ENCODE measurements around the gene TRAF1.

Gene TRAF1

DNA sequence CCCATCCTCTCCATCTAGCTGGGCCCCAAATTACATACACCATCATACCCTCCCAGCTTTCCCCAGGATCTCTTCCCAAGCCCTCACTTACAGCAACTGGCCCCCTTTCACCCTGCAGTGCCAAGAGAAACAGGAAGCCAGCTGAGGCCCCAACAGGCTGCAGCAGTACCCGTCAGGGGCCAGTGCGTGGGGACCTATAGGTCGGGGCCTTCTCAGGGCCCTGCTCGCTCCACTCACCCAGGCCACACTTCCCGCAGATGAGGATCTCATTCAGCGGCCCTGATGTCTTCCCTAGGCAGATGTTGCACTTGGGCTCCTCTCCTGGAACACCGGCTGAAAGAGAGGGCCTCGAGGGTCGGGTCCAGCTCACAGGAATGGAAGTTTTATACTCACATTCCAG, 56.4 kb downstream of the TRAF1 start:
- TF ChIP-seq, protein P1, sequence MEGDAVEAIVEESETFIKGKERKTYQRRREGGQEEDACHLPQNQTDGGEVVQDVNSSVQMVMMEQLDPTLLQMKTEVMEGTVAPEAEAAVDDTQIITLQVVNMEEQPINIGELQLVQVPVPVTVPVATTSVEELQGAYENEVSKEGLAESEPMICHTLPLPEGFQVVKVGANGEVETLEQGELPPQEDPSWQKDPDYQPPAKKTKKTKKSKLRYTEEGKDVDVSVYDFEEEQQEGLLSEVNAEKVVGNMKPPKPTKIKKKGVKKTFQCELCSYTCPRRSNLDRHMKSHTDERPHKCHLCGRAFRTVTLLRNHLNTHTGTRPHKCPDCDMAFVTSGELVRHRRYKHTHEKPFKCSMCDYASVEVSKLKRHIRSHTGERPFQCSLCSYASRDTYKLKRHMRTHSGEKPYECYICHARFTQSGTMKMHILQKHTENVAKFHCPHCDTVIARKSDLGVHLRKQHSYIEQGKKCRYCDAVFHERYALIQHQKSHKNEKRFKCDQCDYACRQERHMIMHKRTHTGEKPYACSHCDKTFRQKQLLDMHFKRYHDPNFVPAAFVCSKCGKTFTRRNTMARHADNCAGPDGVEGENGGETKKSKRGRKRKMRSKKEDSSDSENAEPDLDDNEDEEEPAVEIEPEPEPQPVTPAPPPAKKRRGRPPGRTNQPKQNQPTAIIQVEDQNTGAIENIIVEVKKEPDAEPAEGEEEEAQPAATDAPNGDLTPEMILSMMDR (IDR thresholded peaks at IDR 0.05; ENCODE audit: low read depth, low read length), result no peak
- no peak for DNase-seq (ENCODE audit: low read depth in 2 of 2)
- no peak overlapping the region for H3K4me3 ChIP-seq (replicated peaks in 1 of 2; ENCODE audit: low read depth in 2 of 2, low read length in 2 of 2)

DNA sequence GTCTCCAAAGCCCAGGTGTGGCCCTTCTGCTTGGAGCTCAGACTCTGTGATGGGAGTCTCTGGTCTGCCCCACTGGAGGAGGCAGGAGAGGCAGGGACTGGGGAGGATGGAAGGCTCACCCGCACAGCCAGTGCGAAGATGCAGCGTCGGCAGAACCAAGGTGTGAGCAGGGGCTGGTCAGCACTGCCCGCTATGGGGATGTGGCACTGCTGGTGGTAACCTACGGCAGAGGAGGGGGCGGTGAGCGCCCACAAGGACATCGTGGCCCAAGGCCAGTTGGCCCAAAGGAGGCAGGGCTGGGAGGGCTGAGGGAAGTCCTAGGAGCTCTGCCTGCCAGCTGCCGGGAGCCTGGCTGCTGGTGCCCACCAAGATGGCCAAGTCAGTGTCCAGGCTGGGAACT, 56.9 kb downstream of the TRAF1 start:
- TF ChIP-seq, protein P1 (IDR thresholded peaks at IDR 0.05; ENCODE audit: low read depth, low read length), result no peak
- H3K4me3 ChIP-seq (replicated peaks in 1 of 2; ENCODE audit: low read depth in 2 of 2, low read length in 2 of 2), result no peak overlapping the region
- DNase-seq (ENCODE audit: low read depth in 2 of 2), result no peak

DNA sequence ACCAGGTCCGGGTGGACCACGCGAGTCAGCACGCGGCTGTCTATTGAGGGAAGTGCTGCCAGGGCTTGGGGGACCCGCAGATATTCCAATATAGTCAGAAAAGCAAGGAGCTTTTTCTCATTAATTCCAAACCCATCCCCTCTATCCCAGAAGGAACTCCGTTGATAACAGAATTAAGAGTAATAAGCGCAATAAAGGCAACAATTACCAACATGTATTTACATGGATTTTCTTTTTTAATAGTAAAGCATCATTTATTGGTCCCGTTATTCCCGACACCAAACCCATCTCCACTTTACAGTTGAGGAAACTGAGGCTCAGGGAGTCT, 57.3 kb downstream of the TRAF1 start:
- TF ChIP-seq, protein P1 (IDR thresholded peaks at IDR 0.05; ENCODE audit: low read depth, low read length), result no peak
- no peak for DNase-seq (ENCODE audit: low read depth in 2 of 2)
- peak overlapping the region; percentile 48 to 56 for H3K4me3 ChIP-seq (replicated peaks in 1 of 2; ENCODE audit: low read depth in 2 of 2, low read length in 2 of 2)

DNA sequence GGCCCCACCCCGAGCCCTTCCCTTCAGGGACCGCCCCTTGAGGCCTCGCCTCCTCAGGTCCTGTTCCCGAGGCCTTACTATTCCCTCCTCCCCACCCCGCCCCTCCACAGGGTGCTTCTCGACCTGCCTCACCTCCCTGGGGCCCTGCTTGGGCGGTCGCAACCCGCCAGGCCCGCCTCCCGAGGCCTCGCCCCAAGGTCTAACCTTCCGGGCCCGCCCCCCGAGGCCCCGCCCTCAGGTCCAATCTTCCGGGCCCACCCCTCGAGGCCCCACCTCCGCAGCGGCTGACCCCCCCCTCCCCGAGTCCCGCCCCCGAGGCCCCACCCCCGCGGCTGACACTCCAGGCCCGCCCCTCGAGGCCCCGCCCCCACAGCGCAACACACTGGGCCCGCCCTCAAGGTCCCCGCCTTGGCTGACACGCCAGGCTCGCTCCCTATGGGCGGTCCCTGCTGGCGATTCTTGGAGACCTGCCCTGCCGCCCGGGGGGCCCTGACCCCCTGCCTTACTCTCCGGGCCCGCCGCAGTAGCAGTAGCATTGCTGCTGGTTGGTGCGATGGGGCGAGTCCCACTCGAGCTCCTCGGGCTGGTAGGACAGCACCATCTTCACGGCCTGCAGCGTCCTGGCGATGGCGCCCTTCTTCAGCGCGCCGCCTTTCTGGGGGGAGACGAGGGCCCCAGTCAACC, 57.8 kb downstream of the TRAF1 start:
- TF ChIP-seq, protein P1 (IDR thresholded peaks at IDR 0.05; ENCODE audit: low read depth, low read length), result peak; percentile 50
- DNase-seq (ENCODE audit: low read depth in 2 of 2), result peak; percentile 96 to 97
- H3K4me3 ChIP-seq (replicated peaks in 1 of 2; ENCODE audit: low read depth in 2 of 2, low read length in 2 of 2), result peak overlapping the region; percentile 48 to 56

DNA sequence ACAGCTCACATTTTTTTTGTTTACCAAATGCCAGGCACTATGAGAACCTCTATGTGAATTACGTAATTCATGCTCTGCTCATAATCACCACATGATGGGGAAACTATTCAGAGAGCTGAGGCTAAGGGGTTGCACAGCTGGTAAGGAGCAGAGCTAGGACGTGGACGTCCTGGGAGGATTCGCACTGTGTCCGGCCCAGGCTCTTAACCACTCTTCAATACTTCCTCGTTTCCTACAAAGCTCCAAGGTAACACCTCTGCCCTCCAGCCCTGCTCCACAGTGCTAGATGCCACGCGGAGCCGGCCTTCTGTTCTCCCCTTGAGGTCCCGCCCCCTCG, 58.3 kb downstream of the TRAF1 start:
- peak; percentile 81 to 86 for DNase-seq (ENCODE audit: low read depth in 2 of 2)
- TF ChIP-seq, protein P1 (IDR thresholded peaks at IDR 0.05; ENCODE audit: low read depth, low read length), result no peak
- H3K4me3 ChIP-seq (replicated peaks in 1 of 2; ENCODE audit: low read depth in 2 of 2, low read length in 2 of 2), result peak overlapping the region; percentile 25 to 40

DNA sequence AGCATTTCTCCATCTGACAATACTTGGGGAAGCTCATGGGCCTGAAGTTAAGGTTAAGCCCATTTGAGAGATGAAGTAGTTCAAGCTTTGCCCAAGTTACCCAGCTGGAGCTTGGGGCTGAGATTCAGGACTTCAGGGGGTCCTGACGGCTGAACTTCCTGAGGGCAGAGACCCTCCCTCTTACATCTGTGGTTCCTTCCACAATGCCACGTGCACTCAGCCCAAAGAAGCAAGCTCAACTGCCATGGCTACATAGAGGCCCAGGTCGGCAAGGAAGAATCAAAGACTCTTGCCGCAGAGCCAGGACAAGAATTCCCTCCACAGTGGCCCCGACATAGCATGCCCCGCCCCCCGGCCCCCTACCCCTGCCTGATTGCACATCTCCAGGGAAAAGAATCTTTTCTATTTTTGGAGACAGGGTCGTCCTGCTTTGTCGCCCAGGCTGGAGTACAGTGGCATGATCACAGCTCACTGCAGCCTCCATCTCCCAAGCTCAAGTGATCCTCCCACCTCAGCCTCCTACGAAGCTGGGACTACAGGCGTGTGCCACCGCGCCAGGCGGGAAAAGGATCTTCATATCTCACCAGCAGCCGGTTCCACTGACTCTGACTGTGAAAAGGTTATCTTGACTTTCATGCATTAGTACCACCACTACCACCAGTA, 58.8 kb downstream of the TRAF1 start:
- DNase-seq (ENCODE audit: low read depth in 2 of 2), result no peak
- TF ChIP-seq, protein P1 (IDR thresholded peaks at IDR 0.05; ENCODE audit: low read depth, low read length), result no peak
- no peak overlapping the region for H3K4me3 ChIP-seq (replicated peaks in 1 of 2; ENCODE audit: low read depth in 2 of 2, low read length in 2 of 2)
